SH-SY5Y (cell line): ENCODE data around the gene SRF.

Source experiments
- GATA2 ChIP-seq: IDR thresholded peaks from 2 replicates; pipeline ENCODE4 v1.6.1; 2011; ENCODE audit warnings: mild to moderate bottlenecking, low read depth, low read length
- GATA3 ChIP-seq: IDR thresholded peaks from 2 replicates; pipeline ENCODE4 v1.6.1; 2011; ENCODE audit warnings: low read depth, mild to moderate bottlenecking, low read length, moderate library complexity

GRCh38 chr6:43186019-43186418, 14.9 kb downstream of the SRF start:
- TF ChIP-seq GATA3 = no peak
- no peak for TF ChIP-seq GATA2
